ENCODE data around the gene TCTA. TPM values are rescaled to one million over a fixed set of nuclear protein-coding genes. Genes with fewer than 3 reads are reported as not detected.
A peak's percentile ranks its signal among the peaks of the same experiment; 100 is the strongest.
"Not testable (repeated sequence)": the region's sequence is repeated elsewhere in the genome, so short reads cannot be mapped to it uniquely, and the experiment has no call there.

Gene TCTA
- total RNA-seq, 1 experiment from 2014 or later: 11.5 TPM

DNA sequence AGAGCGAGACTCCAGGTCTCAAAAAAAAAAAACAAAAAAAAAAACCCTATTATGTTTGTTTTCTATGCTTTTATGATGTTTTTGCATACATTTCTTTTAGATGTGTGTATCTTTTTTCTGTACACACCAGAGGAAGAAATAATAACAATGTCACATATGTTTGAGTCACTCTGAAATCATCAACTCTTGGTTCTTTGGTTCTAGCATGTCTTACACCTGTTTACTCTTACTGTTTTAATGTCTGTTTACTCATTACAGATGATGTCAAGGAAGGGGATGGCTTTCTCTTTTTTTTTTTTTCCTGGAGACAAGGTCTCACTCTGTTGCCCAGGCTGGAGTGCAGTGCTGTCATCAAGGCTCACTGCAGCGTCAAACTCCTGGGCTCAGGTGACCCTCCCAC, 24.5 kb upstream of the TCTA start:
- no peak for DNase-seq (ENCODE audit: low spot score)
- TF ChIP-seq, protein P1, sequence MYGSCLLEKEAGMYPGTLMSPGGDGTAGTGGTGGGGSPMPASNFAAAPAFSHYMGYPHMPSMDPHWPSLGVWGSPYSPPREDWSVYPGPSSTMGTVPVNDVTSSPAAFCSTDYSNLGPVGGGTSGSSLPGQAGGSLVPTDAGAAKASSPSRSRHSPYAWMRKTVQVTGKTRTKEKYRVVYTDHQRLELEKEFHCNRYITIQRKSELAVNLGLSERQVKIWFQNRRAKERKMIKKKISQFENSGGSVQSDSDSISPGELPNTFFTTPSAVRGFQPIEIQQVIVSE (CRISPR knock-in tag; IDR thresholded peaks at IDR 0.05; ENCODE audit: borderline replicate concordance): no peak
- TF ChIP-seq NR2C2 (CRISPR knock-in tag; IDR thresholded peaks at IDR 0.05): no peak
- TF ChIP-seq, protein P2, sequence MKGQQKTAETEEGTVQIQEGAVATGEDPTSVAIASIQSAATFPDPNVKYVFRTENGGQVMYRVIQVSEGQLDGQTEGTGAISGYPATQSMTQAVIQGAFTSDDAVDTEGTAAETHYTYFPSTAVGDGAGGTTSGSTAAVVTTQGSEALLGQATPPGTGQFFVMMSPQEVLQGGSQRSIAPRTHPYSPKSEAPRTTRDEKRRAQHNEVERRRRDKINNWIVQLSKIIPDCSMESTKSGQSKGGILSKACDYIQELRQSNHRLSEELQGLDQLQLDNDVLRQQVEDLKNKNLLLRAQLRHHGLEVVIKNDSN (CRISPR knock-in tag; IDR thresholded peaks at IDR 0.05): no peak
- TF ChIP-seq PRRX2 (CRISPR knock-in tag; IDR thresholded peaks at IDR 0.05): no peak
- TF ChIP-seq GABPB1 (CRISPR knock-in tag; IDR thresholded peaks at IDR 0.05): no peak
- TF ChIP-seq, protein P3, sequence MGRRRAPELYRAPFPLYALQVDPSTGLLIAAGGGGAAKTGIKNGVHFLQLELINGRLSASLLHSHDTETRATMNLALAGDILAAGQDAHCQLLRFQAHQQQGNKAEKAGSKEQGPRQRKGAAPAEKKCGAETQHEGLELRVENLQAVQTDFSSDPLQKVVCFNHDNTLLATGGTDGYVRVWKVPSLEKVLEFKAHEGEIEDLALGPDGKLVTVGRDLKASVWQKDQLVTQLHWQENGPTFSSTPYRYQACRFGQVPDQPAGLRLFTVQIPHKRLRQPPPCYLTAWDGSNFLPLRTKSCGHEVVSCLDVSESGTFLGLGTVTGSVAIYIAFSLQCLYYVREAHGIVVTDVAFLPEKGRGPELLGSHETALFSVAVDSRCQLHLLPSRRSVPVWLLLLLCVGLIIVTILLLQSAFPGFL (CRISPR knock-in tag; IDR thresholded peaks at IDR 0.05; ENCODE audit: borderline replicate concordance): no peak
- no peak for TF ChIP-seq TP53 (CRISPR knock-in tag; IDR thresholded peaks at IDR 0.05)
- ATAC-seq: no peak
- Mint-ChIP-seq H3K27me3 (ENCODE audit: low read depth) (no peaks in the 10 kb centered on the region), H3K4me1 (peaks cover 9% of the 10 kb centered on the region; the same call in 1 of the 2 replicates), H3K36me3 (0 out of 2 replicates have a peak, but pooled peaks cover 12% of the 10 kb centered on the region), H3K9me3 (no peaks in the 10 kb centered on the region), H3K27ac (peak overlapping the region; percentile 18; the same call in 1 of the 2 replicates), H3K4me3 (no peak overlapping the region)
- ChIA-PET POLR2A (no interaction called here), CTCF (no interaction called here)

DNA sequence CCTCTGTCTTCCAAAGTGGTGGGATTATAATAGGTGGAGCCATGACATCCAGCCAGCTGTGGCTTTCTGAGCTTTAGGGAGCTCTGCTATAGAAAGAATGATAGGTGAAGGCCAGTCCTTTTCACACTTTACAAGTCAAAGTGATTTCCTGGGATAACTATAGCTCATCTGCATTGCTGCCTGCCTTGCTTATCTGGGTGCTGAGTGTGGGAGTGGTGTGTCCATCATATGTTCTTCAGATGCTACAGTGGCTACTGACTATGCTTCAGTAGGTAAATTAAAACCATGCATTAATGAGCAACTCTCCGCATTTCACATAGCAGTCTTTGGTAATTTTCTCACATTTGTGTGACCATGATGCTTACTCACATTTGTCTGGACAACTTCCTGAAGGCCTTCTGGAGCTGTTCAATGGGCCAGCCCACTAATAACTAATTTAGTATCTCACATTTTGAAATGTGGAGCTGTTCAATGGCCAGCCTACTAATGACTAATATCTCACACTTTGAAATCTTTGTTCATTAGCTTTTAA, 23.9 kb upstream of the TCTA start:
- POLR2A ChIA-PET: interaction anchor here (1.2 kb wide), 1 partner anchor 9 kb away, joined by 3 read pairs; no protein-coding TSS in a partner anchor
- TF ChIP-seq NFATC4 (CRISPR knock-in tag; IDR thresholded peaks at IDR 0.05): no peak
- no peak for TF ChIP-seq TCF7 (CRISPR knock-in tag; IDR thresholded peaks at IDR 0.05; ENCODE audit: low read depth)
- CTCF ChIA-PET: interaction anchor here (1.4 kb wide), 1 partner anchor 61 kb away, joined by 7 read pairs; no protein-coding TSS in a partner anchor
- DNase-seq (ENCODE audit: low spot score) (no peak), ATAC-seq (no peak)
- peaks cover 9% of the 10 kb centered on the region; the same call in 1 of the 2 replicates for H3K4me1 Mint-ChIP-seq
- H3K27ac Mint-ChIP-seq: peak overlapping the region; percentile 10; the same call in 1 of the 2 replicates
- H3K27me3 Mint-ChIP-seq (ENCODE audit: low read depth): no peaks in the 10 kb centered on the region
- H3K9me3 Mint-ChIP-seq: no peaks in the 10 kb centered on the region
- H3K4me3 Mint-ChIP-seq: no peak overlapping the region
- H3K36me3 Mint-ChIP-seq: 0 out of 2 replicates have a peak, but pooled peaks cover 12% of the 10 kb centered on the region

DNA sequence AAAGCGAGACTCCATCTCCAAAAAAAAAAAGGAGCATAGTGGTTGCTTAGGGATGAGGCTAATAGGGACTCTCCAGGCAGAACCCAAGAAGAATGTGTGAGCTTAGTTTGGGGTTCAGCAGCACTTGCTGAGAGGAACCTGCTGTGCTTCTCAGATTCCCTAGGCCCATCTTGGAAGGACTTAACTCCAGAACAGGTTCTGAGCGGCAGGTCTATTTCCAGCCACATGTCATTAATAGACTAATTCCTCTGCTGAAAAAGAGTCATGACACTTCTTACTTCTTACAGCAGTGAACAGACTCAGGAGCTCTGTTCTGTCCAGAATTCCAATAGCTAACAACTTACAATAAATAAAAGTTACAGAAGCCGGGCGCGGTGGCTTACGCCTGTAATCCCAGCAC, 22.9 kb upstream of the TCTA start:
- no peak overlapping the region for H3K4me3 Mint-ChIP-seq
- H3K9me3 Mint-ChIP-seq: no peaks in the 10 kb centered on the region
- POLR2A ChIA-PET: interaction anchor here (1.2 kb wide), 1 partner anchor 8 kb away, joined by 3 read pairs; no protein-coding TSS in a partner anchor
- CTCF ChIA-PET: interaction anchor here (1.4 kb wide), 1 partner anchor 60 kb away, joined by 7 read pairs; no protein-coding TSS in a partner anchor
- no peak for DNase-seq (ENCODE audit: low spot score)
- no peak overlapping the region for H3K27ac Mint-ChIP-seq
- no peak for ATAC-seq
- peaks cover 9% of the 10 kb centered on the region; the same call in 1 of the 2 replicates for H3K4me1 Mint-ChIP-seq
- no peak for TF ChIP-seq GTF2I (CRISPR knock-in tag; conservative IDR thresholded peaks at IDR 0.05)
- TF ChIP-seq, protein P4, sequence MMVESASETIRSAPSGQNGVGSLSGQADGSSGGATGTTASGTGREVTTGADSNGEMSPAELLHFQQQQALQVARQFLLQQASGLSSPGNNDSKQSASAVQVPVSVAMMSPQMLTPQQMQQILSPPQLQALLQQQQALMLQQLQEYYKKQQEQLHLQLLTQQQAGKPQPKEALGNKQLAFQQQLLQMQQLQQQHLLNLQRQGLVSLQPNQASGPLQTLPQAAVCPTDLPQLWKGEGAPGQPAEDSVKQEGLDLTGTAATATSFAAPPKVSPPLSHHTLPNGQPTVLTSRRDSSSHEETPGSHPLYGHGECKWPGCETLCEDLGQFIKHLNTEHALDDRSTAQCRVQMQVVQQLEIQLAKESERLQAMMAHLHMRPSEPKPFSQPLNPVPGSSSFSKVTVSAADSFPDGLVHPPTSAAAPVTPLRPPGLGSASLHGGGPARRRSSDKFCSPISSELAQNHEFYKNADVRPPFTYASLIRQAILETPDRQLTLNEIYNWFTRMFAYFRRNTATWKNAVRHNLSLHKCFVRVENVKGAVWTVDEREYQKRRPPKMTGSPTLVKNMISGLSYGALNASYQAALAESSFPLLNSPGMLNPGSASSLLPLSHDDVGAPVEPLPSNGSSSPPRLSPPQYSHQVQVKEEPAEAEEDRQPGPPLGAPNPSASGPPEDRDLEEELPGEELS (CRISPR knock-in tag; IDR thresholded peaks at IDR 0.05): no peak
- no peak for TF ChIP-seq FOXK1 (CRISPR knock-in tag; IDR thresholded peaks at IDR 0.05)
- TF ChIP-seq SMAD4 (CRISPR knock-in tag; IDR thresholded peaks at IDR 0.05): no peak
- no peak for TF ChIP-seq CBFB (CRISPR knock-in tag; IDR thresholded peaks at IDR 0.05; ENCODE audit: low read depth)
- no peak for TF ChIP-seq MXD4 (CRISPR knock-in tag; IDR thresholded peaks at IDR 0.05; ENCODE audit: borderline replicate concordance)
- no peak for TF ChIP-seq NR2C2 (CRISPR knock-in tag; IDR thresholded peaks at IDR 0.05)
- H3K27me3 Mint-ChIP-seq (ENCODE audit: low read depth): no peaks in the 10 kb centered on the region
- H3K36me3 Mint-ChIP-seq: 0 out of 2 replicates have a peak, but pooled peaks cover 12% of the 10 kb centered on the region

DNA sequence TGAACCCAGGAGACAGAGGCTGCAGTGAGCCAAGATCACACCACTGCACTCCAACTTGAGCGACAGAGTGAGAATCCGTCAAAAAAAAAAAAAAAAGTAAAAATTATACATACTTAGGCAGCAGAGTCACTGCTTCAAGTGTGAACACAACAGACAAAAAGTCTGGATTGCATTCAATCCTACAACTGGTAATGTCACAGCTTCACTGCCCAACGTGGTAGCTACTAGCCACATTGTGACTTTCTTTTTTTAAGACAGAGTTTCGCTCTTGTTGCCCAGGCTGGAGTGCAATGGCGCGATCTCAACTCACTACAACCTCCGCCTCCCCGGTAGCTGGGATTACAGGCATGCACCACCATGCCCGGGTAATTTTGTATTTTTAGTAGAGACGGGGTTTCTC, 20.9 kb upstream of the TCTA start:
- H3K27me3 Mint-ChIP-seq (ENCODE audit: low read depth); ATAC-seq; POLR2A ChIA-PET; H3K27ac Mint-ChIP-seq; H3K4me1 Mint-ChIP-seq; DNase-seq (ENCODE audit: low spot score); H3K4me3 Mint-ChIP-seq; H3K9me3 Mint-ChIP-seq: not testable (repeated sequence)
- H3K36me3 Mint-ChIP-seq: peaks cover 27% of the 10 kb centered on the region
- CTCF ChIA-PET: interaction anchor here (0.6 kb wide), 1 partner anchor 64 kb away, joined by 3 read pairs; no protein-coding TSS in a partner anchor

All from WTC11 (cell line).